PC-9 (cell line): ENCODE measurements around the gene JSRP1.

Experiments
- CTCF ChIP-seq: fragments of 200-600 bp; sonication (generic); conservative IDR thresholded peaks from 2 replicates; pipeline ENCODE4 v1.6.1; 2017; ENCODE audit warnings: mixed run types, antibody characterized with exemption, mild to moderate bottlenecking, moderate library complexity
- EZH2 ChIP-seq: fragments of 200-600 bp; sonication (generic); IDR thresholded peaks from 2 replicates; pipeline ENCODE4 v1.8.0; 2017; ENCODE audit warnings: antibody characterized with exemption, low read depth

- TF ChIP-seq CTCF (no peak), EZH2 (no peak)
Observed at GRCh38 chr19:2213799-2214198, 42.4 kb downstream of the JSRP1 start.
